Ammon's horn (tissue), 1 donor: ENCODE measurements around the gene FZD4.
"Not testable (repeated sequence)": the region's sequence is repeated elsewhere in the genome, so short reads cannot be mapped to it uniquely, and the experiment has no call there.

Experiments used
- DNase-seq: peaks from one replicate; pipeline ENCODE4 v3.0.0-alpha.2; 2016; ENCODE audit warnings: low spot score

The FZD4 gene

DNA sequence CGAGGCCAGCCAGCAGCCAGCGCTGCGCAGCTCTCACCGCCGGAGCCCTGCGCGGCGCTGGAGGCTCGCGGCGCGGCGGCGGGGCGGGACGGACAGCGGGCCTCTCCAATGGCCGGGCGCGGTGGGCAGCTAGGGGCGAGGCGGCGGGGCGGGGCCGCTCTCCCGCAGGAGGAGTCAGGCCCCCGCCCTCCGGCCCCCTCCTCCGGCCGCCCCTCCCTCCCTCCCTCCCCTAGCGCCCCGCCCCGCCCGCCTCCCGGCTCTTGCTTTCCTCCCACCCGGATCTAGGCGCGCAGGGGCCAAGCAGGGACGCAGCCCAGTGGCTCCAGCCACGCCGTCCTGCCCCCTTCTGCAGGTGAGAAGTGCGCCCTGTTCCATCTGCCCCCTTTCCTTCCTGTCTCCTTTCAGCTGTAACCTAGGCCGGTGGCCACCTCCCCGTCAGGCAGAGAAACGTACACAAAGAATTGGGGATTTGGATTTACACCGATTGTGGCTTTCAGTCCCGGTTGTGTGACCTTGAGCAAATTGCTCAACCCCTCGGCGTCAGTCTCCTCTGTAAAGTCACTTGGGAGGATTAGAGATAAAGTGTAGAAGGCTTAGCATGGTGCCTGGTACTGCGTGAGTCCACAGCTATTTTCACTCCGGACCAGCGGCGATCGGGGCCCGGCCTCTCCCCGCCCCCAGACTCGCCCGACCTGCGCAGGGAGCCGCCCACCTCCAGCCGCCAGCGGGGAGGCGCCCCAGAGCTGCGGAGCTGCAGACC, at the start of gene FZD4:
FZD4 (minus strand) TSS at position 35 of the 760 bp plus-strand sequence. CDS start 310 bp downstream, outside the sequence.
- DNase-seq: peak; percentile 92

DNA sequence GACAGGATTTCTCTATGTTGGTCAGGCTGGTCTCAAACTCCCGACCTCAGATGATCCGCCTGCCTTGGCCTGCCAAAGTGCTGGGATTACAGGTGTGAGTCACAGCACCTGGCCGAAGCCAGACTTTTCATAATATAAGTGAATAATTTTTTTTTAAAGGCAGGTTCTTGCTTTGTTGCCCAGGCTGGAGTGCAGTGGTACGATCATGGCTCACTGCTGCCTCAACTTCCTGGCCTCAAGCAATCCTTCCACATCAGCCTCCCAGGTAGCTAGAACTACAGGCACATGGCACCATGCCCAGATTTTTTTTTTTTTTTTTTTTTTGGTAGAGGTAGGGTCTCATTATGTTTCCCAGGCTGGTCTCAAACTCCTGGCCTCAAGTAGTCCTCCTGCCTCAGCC, 49.1 kb upstream of the FZD4 start:
- DNase-seq: not testable (repeated sequence)

DNA sequence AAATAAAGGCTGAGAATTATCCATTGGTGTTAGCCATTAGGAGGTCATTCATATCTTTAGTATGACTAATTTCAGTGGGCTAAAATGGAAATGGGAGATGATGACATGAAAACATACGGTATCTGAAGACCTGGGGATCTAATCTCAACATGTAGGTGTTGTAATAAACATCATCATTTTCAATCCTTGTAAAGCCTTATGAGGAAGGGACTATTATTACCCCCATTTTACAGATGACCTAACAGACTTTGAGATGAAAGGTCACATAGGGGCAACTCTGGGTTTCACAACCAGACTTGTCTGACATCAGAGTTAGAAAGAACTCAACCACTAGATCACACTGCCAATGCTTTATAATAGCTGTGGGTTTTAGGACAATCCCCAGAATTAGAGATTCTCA, 47.7 kb upstream of the FZD4 start:
- no peak for DNase-seq

DNA sequence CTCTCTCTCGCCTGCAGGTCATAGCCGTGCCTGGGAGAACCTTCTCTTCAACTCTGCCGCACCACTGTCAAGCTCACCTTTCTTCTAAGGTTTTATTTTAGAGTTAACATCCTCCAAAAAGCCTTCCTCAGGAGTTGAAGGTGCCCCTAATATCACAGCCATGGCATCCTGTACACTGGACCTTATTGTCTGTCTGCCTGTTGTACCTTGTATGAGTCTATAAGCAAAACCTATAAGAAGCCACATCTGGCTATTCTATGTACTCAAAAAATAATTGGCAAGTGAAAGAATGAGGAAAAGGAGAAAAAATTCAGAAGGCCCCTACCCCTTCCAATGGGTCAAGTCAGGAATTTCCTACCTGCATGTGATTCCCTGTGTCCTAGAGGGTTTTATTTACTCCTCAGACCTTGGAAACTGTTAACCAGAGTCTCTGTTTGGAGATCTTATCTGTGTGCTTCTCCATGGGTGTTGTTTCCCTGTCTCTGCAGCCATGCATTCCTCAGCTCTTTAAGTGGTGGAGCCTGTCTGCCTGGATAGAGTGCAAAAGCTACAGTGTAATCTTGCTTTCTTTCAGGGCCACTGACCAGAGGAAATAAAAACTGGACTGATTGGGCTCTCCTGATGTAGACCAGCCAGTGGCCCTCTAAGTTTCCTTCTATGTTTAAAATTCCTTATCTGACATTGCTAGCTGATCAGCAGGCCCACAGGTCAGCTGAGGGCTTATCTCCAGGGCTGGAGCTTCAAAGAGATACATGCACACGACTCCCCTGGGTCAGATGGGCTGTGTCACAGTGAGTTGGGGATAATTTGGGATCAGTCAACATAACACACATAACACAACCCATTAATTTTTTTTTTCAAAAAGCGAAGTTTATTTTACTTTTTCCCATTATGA, 44.9 kb upstream of the FZD4 start:
- DNase-seq: no peak

DNA sequence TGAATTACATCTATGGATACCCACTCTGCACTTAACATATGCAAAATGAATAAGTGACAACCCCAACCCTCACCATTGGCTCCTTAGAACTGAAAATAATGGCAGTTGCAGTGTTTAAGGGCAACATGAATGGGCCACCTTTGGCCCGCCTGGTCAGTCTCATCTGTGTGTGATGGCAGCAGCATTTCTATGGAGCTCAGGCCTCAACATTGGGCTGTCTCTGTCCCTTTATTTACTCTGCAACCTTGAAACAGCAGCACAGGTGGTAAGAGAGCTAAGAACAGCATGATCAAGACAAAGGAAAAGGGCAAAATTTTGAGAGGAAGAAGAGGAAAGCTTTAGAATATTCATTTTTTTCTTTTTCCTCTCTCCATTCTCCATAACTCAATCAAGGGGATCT, 44.2 kb upstream of the FZD4 start:
- DNase-seq: no peak

DNA sequence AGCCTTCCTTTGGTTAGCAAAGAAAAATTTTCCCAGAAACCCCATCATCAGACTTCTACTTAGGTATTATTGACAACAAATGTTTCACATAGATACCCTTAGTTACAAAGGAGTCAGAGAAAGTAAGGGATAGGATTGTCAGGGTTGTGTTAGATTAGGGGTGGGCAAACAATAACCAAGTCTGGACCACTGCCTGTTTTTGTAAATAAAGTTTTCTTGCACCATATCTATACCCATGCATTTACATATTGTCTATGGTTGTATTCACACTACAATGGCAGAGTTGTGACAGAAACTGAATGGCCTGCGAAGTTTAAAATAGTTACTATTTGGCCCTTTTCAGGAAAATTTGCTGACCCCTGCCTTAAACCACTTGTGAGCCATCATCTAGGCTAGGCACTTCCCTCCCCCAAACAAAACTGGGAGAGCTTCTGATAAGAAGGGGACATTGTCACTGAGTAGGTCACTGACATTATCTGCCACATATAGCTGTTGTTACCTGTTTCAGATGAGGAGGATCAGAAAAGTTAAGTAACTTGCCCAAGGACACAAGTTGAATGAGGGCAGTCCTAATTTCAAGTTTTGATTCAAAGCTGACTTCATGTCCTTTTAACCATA, 41.9 kb upstream of the FZD4 start:
- no peak for DNase-seq

DNA sequence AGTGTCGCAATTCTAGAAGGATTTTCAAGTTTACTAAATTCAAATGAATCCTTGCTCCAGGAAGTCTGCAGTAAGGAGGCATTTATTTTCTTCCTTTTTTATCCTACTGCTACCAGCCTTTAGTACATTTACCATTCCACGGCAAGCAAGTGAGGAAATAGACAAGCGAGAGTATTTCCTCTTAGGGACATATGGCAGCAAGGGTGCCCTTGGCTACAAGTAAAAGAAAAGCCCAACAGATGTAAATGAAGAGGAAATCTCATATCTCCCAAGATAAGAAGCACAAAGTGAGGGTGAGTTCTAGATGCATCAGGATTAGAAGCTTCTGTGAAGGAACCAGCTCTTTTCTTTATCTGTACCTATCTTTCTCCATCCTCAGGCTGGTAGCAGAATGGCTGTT, 37.8 kb upstream of the FZD4 start:
- DNase-seq: no peak

DNA sequence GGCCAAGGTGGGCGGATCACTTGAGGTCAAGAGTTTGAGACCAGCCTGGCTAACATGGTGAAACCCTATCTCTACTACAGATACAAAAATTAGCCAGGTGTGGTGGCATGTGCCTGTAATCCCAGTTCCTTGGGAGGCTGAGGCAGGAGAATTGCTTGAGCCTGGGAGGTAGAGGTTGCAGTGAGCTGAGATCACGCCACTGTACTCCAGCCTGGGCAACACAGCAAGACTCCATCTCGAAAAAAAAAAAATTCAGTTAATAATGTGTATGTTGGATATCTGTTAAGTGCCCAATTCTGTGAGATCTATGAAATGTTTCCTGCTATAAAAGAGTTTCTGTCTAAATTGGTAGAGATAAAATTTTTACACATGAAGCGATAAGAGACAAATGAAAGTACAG, 37.1 kb upstream of the FZD4 start:
- not testable (repeated sequence) for DNase-seq

DNA sequence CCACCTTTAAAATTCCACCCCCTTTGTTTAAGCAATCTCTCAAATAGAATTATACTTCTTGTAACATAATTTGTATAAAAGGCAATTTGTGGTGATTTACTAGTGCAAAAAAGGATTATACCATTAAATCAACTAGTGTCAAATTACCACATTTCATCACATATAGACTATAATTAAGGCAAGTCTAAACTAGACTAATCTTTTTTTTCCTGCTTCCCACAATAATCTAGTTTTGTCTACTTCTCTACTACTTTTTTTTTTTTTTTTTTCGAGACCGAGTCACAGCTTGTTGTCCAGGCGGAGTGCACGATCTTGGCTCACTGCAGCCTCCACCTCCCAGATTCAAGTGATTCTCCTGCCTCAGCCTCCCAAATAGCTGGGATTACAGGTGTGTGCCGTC, 36.1 kb upstream of the FZD4 start:
- DNase-seq: no peak

DNA sequence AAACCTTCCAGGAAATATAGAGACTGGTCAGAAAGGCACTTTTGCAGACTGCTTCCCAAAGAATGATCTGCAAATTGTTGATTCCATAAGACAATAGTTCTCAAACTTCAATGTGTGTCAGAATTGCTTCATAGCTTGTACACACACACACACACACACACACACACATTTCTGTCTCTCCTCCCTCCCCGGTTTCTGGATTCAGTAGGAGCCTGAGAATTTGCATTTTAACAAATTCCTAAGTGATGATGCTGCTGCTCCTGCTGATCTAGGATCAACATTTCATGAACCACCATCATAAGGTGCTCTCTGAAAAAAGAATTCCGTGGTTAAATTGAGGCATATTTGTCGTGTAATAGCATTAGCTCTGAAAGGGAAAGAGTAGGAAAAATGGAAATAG, 35.3 kb upstream of the FZD4 start:
- DNase-seq: no peak

DNA sequence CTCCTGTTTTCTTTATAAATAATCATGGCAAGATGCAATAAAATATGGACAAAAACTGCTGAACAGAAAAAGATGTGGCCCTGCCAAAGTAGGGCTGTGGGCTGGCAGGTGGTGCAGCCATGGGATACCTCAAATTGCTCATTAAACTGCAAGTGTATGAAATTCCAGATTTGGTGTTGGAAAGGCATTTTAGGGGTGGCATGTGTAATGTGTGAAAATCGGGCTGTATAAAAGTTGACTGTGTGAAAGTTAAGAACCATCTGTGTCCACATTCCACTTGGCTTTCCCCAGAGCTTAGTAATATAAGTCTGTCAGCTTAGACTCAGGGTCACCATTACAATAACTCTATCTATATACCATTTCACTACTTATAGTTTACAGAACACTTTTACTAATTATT, 34.8 kb upstream of the FZD4 start:
- no peak for DNase-seq

DNA sequence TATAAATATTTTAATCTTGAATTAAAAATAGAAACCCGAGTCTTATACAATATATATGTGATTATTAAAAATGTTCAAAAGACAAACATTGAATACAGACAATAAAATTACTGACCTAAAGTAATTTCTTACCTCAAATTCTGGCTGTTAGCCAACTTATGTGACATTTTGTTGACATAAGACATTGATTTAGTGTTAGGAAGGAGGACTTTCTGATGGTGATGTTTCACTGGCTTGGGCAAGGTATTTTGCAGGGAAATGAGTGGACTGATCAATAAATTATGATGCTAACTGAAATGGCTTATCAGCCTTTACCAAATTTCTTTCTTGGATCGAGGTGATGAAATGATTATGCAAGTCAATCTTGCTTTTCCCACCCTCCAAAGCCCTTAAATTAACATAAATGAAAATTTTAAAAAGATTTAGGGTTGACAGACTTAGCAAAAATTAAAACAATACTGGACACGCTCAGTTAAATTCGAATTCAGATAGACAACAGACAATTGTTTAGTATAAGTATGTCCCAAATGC, 33.2 kb upstream of the FZD4 start:
- no peak for DNase-seq

DNA sequence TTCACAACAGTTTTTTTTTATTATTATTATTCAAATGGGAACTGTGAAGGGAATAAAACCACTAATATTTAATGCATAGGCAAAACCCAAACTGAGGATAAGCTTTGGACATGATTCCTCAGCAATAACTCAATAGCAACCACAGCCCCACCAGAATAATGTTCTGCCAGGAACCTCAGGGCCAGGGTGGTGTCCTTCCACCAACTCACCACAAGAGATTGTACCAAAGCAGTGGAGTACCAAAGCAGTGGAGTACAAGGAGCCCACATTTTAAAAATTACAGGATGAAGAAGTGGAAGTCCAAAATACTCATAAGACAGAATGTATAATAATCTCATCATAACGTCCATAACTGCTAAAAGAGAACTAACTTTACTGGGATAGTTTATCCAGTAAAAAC, 32.5 kb upstream of the FZD4 start:
- no peak for DNase-seq

DNA sequence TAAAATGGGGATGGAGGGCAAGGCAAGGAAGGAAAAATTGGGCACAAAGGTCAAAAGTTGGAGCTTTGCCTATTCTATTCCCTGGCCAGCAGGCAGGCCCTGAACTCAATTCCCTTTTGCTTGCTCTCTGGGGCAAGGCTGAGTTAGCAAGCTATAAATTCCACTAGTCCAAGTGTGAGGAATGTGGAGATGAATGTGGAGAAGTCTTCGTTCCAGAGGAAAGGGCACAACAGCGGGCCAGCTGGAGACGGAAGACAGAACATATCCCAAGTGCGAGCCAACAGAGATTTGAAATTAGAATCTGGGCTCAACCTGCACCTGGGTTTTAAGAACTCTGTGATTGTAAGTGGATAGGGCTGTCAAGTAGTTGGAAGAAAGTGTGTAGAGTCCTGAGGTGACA, 29.5 kb upstream of the FZD4 start:
- no peak for DNase-seq

DNA sequence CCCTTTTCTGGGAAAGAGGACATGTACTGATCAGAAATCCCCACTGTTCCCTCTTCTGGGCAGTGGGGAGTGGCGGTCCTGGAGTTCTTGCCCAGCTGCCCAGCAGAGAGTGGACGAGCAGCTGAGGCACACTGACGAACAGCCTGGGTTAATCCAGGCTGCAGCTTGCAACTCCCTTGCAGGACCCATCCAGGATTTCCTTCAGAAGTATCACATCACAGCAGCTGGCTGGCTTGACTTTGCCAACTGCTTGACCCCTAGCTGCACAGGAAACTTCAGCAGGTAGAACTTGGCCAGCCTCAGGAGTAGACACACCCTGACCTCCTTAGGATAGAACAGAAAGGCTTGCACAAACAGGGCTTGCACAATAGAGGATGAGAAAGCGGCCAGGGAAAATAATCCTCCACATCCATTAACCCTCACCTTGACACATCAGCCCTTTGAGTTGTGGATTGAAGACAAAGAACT, 27.9 kb upstream of the FZD4 start:
- DNase-seq: no peak

DNA sequence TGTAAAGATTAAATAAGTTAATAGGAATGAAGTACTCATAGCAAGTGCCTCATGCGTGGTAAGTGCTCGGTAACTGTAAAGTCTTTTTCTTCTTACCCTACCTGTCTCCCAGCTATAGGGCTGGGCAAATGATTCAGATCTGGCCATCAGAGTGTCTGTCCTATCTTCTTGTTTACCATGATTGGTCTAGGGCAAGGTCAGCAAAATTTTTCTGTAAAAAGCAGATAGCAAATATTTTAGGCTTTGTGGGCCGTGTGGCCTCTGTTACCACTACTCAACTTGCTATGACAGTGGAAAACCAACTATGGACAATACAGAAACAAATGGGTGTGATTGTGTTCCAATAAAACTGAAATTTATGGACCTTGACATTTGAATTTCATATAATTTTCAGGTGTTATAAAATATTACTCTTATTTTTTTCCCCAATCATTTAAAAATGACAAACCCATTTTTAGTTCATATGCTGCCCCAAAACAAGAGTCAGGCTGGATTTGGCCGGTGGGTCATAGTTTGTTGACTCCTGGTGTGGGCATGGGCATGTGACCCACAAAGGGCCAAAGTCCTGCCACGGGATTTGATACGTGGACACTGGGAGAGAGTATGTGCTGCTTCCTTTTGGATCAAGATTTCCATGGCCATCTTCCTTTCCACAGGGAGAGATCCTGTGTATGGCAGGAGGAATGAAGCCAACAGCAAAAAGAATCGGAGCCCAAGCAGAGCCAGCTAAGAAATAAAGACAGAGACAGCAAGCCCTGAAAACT, 26.8 kb upstream of the FZD4 start:
- DNase-seq: no peak

DNA sequence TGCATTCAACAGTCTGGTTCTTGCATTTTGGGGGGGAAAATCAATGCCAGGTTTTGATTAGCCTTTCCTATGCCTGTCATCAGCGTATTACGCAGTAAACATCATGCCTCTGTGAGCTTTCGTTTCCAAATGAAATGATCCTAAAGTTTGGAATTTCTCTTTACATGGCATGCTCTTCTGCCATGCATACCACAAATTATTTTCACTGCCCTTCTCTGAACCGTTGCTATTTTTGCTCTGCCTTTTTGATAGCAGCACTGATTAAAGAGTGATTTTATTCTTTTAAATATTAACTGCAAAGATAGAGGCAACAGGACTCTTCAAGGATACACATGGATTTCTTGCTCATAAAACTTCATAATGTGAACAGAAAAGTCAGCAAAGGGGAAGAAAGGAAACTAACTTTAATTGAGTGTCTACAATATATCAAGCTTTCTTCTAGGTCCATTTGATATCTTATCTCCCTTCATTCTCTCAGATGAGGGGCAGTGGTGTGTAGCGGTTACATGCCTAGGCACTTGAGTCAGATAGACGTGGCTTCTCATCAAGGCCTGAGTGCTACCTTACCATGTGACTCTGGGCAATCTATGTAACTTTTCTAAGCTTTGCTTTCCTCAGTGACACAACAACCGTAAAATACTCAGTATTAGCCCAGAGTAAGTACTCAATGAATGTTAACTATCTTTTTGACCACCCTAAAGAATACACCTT, 25.0 kb upstream of the FZD4 start:
- no peak for DNase-seq

DNA sequence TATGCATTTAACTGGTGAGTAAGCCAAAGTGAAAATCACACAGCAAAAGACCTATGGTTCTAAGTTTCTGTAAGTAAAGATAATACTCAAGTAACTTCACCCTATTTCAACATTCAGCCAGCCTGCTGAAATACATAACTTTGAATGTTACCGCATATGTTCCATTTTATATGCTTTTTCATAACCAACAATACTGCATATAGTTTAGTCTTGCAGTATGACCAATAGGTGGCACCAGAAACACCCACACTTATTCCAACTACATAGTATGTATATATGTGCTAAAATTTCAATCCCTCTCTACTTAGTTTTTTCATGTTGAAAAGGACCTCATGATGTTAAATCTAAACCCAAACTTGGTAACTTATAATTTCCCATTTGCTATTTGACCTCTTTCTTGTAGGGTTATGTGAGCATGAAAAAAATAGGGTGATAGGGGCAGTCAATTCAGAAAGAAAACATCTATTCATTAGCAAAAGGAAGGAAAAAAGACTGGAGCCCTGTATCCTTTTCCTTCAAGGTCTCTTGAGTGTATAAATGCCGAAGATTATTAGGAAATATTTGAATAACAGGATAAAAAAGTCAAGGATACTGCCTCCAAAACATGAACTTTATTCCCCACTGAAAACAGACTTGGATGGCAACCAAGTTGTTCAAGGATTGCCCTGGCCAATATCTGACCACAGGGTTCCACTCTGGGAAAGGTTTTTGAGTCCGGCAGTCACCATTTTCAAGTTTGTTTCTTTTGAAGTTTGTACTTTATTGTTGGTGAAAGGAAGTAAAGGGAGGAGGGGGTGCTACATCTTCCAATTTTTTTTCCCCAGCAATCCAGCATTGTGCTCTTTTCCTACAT, 23.8 kb upstream of the FZD4 start:
- no peak for DNase-seq

DNA sequence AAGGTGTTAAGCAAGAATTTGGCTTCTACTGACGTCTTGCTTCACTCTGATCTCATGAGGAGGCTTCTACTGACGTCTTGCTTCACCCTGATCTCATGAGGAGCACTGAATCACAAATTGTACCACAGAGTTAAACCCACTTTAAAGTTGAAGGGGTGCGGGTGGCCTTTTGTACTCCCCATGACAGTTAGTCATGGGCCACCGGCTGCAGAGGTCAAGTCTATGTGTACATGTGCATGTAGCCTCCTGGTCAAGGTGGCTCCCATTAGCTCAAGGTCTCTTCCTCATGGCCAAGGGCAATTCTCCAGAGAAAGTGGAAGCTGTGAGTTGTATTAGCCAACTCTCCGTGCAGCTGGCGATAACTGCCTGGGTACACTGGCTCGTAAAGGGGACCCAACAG, 23.1 kb upstream of the FZD4 start:
- DNase-seq: no peak

DNA sequence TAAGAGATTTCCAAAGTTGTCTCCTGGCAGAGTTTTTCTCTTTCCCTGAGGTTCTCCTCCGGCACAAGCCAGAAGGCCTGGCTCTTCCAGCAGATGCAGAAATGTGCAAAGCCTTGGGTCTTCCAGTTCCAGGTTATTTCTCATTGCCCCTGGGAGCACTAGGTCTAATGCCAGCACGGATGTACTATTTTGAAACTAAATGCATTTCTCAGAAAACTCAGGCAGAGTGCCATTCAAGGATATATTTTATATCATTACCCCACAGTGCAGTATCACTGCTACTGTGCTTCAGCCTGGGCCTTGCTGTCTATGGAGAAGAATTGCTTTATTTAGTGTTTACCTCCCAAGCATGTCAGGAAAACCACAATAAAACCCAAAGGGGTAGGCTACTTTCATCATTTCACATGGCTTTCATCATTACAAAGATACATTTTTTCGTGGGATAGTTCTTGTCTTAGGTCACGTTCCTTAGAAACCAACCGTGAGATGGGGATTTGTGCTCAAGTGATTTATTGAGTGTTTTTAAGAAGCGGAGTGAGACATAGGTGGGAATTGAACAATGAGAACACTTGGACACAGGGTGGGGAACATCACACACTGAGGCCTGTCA, 22.4 kb upstream of the FZD4 start:
- no peak for DNase-seq
